ENCODE data around the gene NBEAL1.
"Not testable (repeated sequence)": the region's sequence is repeated elsewhere in the genome, so short reads cannot be mapped to it uniquely, and the experiment has no call there.

Gene NBEAL1

DNA sequence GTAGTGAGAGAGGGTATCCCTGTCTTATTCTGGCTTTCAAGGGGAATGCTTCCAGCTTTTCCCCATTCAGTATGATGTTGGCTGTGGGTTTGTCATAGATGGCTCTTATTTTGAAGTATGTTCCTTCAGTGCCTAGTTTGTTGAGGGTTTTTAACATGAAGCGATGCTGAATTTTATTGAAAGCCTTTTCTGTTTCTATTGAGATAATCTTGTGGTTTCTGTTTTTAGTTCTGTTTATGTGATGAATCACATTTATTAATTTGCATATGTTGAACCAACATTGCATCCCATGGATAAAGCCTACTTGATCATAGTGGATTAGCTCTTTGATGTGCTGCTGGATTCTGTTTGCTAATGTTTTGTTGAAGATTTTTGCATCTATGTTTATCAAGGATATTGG is 87.7 kb downstream of the NBEAL1 start:
- FAIRE-seq; DNase-seq (ENCODE audit: extremely low spot score, insufficient read length, low read depth): not testable (repeated sequence)

DNA sequence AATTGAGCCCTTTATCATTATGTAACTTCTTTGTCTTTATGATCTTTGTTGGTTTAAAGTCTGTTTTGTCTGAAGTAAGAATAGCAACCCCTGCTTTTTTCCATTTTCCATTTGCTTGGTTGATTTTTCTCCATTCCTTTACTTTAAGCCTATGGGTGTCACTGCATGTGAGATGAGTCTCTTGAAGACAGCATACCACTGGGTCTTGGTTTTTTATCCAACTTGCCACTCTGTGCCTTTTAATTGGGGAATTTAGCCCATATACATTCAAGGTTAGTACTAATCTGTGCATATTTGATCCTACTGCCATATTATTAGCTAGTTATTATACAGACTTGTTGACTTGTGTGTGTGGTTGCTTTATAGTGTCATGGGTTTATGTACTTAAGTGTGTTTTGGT is 89.6 kb downstream of the NBEAL1 start:
- DNase-seq (ENCODE audit: extremely low spot score, insufficient read length, low read depth) (no peak), FAIRE-seq (no peak)

GRCh38 chr2:203105996-203106395 is 91.3 kb downstream of the NBEAL1 start:
- no peak for FAIRE-seq
- DNase-seq (ENCODE audit: extremely low spot score, insufficient read length, low read depth), result no peak

DNA sequence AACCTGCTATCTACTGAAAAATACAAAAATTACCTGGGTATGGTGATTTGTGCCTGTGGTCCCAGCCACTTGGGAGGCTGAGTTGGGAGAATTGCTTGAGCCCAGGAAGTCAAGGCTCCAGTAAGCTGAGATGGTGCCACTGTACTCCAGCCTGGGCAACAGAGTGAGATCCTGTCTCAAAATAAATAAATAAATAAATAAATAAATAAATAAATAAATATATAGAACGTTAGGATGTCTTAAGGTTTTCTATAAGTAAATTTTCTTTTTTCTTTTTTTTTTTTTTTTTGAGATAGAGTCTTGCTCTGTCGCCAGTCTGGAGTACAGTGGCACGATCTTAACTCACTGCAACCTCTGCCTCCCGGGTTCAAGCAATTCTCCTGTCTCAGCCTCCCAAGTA is 95.8 kb downstream of the NBEAL1 start:
- FAIRE-seq, result not testable (repeated sequence)

DNA sequence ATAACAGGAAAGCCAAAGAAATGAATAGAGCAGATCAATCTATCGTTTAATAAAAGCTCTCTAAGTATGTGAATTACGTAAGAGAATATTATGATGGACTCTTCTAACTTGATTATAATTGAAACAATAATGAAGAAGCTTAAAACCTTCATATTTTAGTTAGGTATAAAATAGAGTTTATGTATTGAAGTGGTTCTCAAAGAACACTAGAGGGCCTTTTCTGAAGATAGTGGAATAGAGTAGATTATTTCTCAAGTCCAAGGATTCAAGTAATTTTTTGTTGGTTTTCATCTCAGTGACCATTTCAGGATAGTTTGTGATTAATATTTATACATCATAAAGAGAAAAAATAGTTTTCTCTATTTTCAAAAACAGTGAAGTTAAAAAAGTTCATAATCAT is 97.7 kb downstream of the NBEAL1 start:
- FAIRE-seq (no peak), DNase-seq (ENCODE audit: extremely low spot score, insufficient read length, low read depth) (no peak)

More for the DNA sequence above, 95.8 kb downstream of the NBEAL1 start:
- not testable (repeated sequence) for DNase-seq (ENCODE audit: extremely low spot score, insufficient read length, low read depth)

DNA sequence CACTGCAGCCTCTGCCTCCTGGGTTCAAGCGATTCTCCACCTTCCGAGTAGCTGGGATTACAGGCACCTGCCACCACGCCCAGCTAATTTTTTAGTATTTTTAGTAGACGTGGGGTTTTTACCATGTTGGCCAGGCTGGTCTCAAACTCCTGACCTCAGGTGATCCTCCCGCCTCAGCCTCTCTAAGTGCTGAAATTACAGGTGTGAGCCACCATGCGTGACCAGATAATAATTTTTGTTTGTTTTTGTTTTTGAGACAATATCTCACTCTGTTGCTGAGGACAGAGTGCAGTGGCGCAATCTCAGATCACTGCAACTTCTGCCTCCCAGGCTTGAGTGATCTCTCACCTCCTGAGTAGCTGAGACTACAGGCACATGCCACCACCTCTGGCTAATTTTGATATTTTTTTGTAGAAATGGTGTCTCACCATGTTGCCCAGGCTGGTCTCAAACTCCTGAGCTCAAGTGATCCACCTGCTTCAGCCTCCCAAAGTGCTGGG is 100.6 kb downstream of the NBEAL1 start:
- DNase-seq (ENCODE audit: extremely low spot score, insufficient read length, low read depth); FAIRE-seq: not testable (repeated sequence)

GRCh38 chr2:203122317-203122986 is 107.8 kb downstream of the NBEAL1 start:
- FAIRE-seq (peak; percentile 5), DNase-seq (ENCODE audit: extremely low spot score, insufficient read length, low read depth) (no peak)

GRCh38 chr2:203126996-203127395 is 112.3 kb downstream of the NBEAL1 start:
- DNase-seq (ENCODE audit: extremely low spot score, insufficient read length, low read depth), result no peak
- FAIRE-seq, result no peak

DNA sequence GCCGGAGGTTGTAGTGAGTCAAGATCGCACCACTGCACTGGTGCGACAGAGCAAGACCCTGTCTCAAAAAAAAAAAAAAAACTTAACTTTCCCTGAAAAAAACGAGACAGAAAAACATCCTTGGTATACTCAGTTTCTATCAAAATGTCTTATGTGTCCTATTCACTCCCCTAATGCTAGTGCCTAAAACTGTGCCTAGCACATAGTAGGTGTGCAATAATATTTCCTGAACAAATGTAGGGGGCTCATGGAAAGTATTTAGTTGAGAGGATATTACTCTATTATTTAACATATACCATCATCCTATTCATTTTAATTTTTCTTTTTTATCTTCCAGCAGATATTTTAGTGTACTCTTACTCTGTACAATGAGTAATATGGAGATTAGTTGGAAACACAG is 120.4 kb downstream of the NBEAL1 start:
- DNase-seq (ENCODE audit: extremely low spot score, insufficient read length, low read depth) (no peak), FAIRE-seq (no peak)

DNA sequence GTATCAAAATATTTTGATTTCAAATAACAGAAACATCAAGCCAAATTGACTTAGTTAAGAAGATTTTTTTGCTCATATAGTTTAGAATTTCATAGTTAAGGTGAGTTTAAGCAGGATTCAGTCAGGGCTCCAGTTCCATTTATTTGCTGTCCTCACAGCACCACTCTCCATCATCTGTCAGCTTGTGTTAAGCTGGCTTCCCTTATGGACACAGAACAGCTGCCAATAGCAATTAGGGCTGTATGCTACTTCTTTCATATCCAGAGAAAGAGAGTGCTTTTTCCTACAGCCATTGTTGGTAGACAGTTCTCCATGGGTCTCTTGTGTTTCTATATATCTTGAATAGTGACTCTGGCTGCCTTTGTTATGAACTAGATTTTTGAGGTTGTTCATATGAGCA is 128.7 kb downstream of the NBEAL1 start:
- no peak for FAIRE-seq
- no peak for DNase-seq (ENCODE audit: extremely low spot score, insufficient read length, low read depth)

GRCh38 chr2:203149194-203149593 is 134.5 kb downstream of the NBEAL1 start:
- FAIRE-seq, result no peak
- no peak for DNase-seq (ENCODE audit: extremely low spot score, insufficient read length, low read depth)

GRCh38 chr2:203155406-203155805 is 140.7 kb downstream of the NBEAL1 start:
- FAIRE-seq (no peak), DNase-seq (ENCODE audit: extremely low spot score, insufficient read length, low read depth) (no peak)

- not testable (repeated sequence) for DNase-seq (ENCODE audit: extremely low spot score, insufficient read length, low read depth); FAIRE-seq
Measured at GRCh38 chr2:203162722-203163121, 148.0 kb downstream of the NBEAL1 start.

DNA sequence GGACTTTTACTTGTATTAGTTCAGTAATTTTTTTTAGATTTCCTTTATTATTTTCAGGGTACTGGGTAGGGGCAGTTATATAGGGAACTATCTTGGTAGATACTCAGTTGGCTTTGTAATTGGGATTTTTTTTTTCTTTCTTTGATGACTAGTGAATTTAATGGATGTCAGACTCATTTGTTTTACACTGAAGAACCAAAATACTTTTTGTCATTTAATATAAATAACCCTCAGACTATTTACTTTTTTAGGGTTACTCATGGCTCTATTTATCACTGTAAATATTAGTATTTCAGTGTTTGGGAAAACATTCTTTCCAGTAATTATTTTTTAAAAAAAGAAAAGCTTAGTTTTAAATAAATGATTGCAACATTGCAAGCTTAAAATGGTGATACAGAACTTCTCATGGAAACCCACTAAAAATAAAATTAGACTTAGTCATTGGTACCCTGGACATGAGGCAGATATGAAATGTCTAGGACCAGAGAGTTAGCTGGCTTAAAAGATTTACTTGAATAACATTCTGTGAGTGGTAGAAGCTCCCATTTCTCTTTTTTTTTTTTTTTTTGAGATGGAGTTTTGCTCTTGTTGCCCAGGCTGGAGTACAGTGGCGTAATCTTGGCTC is 149.7 kb downstream of the NBEAL1 start:
- no peak for DNase-seq (ENCODE audit: extremely low spot score, insufficient read length, low read depth)
- no peak for FAIRE-seq

DNA sequence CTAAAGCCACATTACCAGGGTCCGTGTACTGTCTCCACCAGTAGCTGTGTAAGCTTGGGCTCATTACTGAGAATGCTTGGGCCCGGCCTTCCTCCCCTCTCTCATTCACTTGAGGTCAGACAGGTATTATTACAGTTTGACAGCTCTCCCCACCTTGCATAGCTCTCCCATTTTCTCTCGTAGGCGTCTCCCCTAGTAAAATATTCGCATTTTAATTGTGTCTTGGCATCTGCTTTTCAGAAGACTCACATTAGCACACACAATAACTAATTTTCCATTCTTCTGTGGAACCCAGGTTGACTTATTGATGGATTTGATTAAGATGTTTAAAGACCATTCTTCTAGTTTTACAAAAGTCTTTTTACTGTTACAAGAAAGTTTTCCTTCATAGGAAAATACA is 153.1 kb downstream of the NBEAL1 start:
- DNase-seq (ENCODE audit: extremely low spot score, insufficient read length, low read depth) (no peak), FAIRE-seq (no peak)

GRCh38 chr2:203170502-203170901 is 155.8 kb downstream of the NBEAL1 start:
- DNase-seq (ENCODE audit: extremely low spot score, insufficient read length, low read depth) (no peak), FAIRE-seq (no peak)

DNA sequence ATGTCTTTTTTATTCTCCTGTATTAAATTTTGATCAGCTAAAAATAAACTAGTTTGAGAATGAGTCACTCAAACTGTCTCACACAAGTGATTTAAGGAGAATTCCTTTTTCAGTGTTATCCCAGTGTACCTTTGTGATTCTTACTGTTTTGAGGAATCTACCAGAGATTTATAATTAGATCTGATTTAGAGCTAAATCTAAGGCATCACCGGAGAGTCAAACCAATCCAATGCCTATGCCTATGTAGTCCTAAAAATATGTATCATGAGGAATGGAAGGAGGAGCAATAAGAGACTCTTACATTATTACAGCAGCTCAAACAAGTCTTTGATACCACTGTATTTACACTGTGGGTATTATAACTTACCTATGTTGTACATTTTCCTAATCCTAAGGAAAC is 160.7 kb downstream of the NBEAL1 start:
- DNase-seq (ENCODE audit: extremely low spot score, insufficient read length, low read depth), result no peak
- FAIRE-seq, result no peak

DNA sequence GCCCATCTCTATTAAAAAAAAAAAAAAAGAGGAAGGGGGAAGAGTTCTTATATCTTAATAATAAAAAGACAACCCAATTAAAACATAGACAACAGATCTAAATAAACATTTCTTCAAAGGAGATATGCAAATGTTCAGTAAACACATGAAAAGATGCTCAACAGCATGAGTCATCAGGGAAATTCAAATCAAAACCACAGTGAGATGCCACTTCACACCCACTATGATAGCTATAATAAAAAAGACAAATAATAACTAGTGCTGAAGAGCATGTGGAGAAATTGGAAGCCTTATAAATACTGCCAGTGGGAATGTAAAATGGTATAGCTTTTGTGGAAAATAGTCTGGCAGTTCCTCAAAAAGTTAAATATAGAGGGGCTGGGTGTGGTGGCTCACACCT is 162.7 kb downstream of the NBEAL1 start:
- FAIRE-seq (no peak), DNase-seq (ENCODE audit: extremely low spot score, insufficient read length, low read depth) (no peak)

GRCh38 chr2:203185864-203186263 is 171.2 kb downstream of the NBEAL1 start:
- DNase-seq (ENCODE audit: extremely low spot score, insufficient read length, low read depth) (no peak), FAIRE-seq (peak; percentile 15)

GRCh38 chr2:203190547-203190946 is 175.9 kb downstream of the NBEAL1 start:
- not testable (repeated sequence) for FAIRE-seq; DNase-seq (ENCODE audit: extremely low spot score, insufficient read length, low read depth)

DNA sequence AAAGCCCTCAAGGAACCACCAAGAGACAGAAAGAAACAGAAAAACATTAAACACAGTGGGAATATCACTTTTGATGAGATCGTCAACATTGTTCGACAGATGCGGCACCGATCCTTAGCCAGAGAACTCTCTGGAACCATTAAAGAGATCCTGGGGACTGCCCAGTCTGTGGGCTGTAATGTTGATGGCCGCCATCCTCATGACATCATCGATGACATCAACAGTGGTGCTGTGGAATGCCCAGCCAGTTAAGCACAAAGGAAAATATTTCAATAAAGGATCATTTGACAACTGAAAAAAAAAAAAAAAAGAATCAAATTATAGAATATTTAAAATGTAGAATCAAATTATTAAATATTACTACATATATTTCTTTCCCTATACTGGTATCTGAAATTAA is 176.4 kb downstream of the NBEAL1 start:
- not testable (repeated sequence) for FAIRE-seq

DNA sequence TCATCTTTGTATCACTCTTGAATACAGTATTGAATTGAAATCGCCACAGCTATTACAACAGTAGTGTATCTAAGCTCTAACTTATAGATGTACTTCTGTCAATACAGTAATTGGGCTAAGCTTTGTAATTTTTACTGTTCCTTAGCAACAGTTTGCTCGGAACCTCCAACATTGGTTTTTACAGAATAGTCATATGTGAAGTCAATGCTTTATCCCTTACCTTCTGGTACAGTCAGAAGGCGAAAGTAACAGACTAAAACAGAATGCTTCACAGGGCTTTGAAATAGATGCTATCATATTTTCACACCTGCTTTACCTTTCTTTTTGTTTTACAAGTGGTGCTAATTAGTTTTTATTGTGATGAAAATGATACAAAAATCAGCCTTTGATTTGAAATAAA is 177.3 kb downstream of the NBEAL1 start:
- DNase-seq (ENCODE audit: extremely low spot score, insufficient read length, low read depth), result no peak
- FAIRE-seq, result no peak

More for the DNA sequence above, 176.4 kb downstream of the NBEAL1 start:
- DNase-seq (ENCODE audit: extremely low spot score, insufficient read length, low read depth), result not testable (repeated sequence)
